ENCODE measurements around the gene ADCY7.
"Not testable (repeated sequence)": the region's sequence is repeated elsewhere in the genome, so short reads cannot be mapped to it uniquely, and the experiment has no call there.

ADCY7 gene

GRCh38 chr16:50345210-50345609 is 78.9 kb downstream of the ADCY7 start:
- DNase-seq = not testable (repeated sequence)

DNA sequence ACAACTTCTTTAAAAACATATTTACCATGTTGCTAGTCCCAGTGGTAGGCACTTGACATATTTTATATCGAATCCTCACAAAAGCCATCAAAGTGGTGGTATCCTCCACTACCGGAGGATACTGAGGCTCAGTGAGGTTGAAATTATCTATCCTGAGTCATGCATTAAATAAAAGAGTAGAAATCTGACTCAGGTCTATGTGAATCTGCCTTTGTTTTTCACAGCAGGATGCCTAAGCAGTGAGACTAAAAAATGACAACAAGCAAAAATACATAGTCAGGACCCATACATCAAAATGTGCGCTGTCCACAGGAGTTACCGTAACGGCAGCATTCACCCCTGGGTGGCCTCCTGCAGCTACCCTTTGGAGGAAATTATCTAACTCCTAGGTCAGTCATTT is 84.8 kb downstream of the ADCY7 start:
- DNase-seq = no peak

GRCh38 chr16:50351952-50352351 is 85.6 kb downstream of the ADCY7 start:
- no peak for DNase-seq

DNA sequence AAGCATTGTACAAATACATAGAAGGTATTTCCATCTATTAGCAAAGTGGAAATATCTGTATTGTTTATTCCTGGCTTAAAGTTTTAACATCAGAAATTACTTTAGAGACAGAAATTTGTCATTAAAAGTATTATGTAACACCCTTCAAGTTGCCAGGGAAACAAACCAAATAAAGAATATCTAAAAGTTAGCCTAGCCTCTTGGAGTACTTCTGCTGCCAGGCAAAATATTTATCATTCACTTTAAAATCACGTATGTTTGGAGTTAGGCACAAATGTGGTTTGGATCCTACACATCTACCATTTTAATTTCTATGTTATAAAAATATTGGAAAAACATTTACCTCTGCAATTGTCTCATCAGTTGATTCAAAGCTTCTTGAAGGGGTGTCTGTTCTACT is 87.7 kb downstream of the ADCY7 start:
- no peak for DNase-seq

DNA sequence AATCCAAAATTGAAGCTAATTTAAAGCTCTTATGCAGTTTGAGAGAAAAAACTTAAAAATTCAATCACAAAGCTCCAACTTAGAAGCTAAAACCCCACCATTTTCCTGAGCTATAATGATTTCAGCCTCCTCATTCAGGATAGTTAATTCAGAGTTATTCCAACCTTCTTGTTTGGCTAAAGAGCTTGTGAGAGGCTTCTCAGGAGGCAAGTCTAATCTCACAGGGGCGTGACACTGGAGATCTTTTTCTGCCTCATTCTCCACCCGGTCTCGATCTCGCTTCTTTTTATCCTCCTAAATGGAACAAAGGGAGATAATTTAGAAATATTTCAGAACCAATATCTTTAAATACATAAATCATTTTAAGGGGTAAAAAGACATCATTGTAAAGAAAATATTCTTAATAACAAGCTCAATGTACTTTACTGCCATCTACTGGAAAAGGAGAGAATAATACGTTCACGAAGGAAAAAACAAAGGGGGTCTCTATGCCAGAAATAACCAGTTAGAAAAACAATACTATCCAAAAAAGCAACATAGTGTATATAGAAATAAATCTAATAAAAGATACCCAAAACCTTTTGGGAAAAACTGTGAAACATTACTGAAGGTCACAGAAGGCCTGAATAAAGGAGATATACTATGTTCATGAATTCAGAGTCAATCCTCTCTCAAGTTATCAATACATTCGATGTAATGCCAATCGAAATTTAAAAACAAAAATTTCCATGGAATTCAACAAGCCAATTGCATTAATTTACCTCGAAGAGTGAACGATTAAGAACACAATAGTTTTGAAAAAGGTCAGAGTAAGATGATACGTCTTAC is 88.5 kb downstream of the ADCY7 start:
- DNase-seq = peak; percentile 4

DNA sequence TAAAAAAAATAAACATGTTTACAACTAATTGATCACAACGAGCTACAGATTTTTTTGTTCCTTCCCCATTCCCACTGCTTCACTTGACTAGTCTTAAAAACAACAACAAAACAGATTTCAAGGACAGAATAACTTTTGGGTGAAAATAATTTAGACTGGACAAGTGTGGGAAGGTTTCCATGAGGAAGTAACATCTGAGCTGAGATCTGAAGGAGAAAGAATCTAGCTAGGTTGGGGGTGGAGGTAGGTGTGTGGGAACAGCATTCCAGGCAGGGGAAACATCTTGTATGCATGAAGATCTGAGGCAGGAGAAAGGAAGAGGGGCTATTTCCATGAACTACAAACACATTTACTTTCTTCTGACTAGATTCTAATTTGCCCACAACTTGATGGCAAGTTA is 93.3 kb downstream of the ADCY7 start:
- no peak for DNase-seq

GRCh38 chr16:50360033-50360778 is 93.9 kb downstream of the ADCY7 start:
- DNase-seq = no peak

- no peak for DNase-seq
Measured at GRCh38 chr16:50360779-50361178, 94.4 kb downstream of the ADCY7 start.

GRCh38 chr16:50363656-50364055 is 97.3 kb downstream of the ADCY7 start:
- no peak for DNase-seq

DNA sequence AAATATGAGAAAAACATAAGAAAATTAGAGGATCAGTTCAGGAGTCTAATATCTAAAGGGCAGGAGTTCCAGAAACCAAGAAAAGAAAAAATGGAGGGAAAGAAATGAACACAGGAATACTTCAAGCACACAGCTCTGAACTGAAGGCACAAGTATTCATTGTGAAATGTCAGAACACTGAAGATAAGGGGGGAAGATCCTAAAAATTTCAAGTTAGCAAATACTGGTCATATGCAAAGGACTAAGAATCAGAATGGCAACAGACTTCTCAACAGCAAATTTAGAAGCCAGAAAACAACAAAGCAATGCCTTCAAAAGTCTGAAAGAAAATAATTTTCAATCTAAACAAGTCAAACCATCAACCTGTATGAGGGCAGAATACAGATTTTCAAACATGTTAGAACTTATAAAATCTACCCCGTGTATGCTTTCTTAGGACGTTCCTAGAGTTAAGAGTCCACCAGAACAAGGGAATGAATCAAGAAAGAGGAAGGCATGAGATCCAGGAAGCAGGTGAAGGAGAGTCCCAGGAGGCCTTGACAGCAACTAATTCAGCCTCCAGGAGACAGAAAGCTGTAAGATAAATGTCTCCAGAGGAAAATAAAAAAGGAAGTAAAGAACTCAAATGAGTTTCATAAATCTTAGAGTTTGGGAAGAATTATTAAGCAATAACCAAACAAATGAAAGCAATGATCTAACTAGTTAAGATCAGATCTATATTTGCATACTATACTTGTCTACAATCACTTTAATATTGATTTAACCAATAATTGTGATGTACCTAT is 99.6 kb downstream of the ADCY7 start:
- DNase-seq = no peak
